Thyroid gland (tissue), 4 donors: ENCODE results near the gene FADS6.

Source experiments
- POLR2A ChIP-seq, 2 donors: fragments of 450-650 bp; IDR thresholded peaks; one replicate each; pipeline ENCODE4 v1.6.1; 2017; ENCODE audit warnings: antibody characterized with exemption in 2 of 2, mild to moderate bottlenecking in 2 of 2, moderate library complexity in 1 of 2
- TF ChIP-seq, protein P1 (sequence below), 6 experiments: fragments of 200-600 bp in 3 of 6; fragments of 450-650 bp in 3 of 6; sonication (generic) in 3 of 6; IDR thresholded peaks; one replicate each; pipeline ENCODE4 v1.5.1; 2016 to 2019; ENCODE audit warnings: antibody characterized with exemption in 6 of 6, mild to moderate bottlenecking in 2 of 6, inconsistent platforms in 1 of 6, moderate library complexity in 1 of 6

DNA sequence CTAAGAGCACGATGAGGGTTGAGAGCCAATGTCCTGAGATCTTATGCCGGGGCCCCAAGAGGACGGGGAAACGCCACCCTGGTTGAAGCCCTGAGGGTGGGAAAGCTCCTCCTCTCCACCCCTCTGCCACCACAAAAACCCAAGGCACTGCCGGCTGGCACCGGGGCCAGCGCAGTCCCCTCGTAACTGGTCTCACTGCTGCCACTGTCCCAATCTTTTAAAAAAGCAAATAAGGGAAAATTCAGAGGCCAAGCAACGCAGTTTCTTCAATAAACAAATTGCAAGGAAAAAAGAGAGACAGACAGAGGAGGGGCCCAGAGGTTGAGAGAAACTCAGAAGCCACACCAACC is 40.4 kb downstream of the FADS6 start:
- TF ChIP-seq, protein P1, sequence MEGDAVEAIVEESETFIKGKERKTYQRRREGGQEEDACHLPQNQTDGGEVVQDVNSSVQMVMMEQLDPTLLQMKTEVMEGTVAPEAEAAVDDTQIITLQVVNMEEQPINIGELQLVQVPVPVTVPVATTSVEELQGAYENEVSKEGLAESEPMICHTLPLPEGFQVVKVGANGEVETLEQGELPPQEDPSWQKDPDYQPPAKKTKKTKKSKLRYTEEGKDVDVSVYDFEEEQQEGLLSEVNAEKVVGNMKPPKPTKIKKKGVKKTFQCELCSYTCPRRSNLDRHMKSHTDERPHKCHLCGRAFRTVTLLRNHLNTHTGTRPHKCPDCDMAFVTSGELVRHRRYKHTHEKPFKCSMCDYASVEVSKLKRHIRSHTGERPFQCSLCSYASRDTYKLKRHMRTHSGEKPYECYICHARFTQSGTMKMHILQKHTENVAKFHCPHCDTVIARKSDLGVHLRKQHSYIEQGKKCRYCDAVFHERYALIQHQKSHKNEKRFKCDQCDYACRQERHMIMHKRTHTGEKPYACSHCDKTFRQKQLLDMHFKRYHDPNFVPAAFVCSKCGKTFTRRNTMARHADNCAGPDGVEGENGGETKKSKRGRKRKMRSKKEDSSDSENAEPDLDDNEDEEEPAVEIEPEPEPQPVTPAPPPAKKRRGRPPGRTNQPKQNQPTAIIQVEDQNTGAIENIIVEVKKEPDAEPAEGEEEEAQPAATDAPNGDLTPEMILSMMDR (IDR thresholded peaks at IDR 0.05), result no peak
- TF ChIP-seq POLR2A (IDR thresholded peaks at IDR 0.05), result no peak
